DMS53 treated with DMSO at 0.1 percent for 48 hours (cell line): Measurements from ENCODE around the gene HSD3B7.
"Not testable (repeated sequence)": the region's sequence is repeated elsewhere in the genome, so short reads cannot be mapped to it uniquely, and the experiment has no call there.

Source experiments
- DNase-seq: peaks from one replicate; lab custom pipeline; 2025; ENCODE audit not compliant: unreplicated experiment; lab: John Stamatoyannopoulos, UW

The HSD3B7 gene

GRCh38 chr16:30998852-30999761 is 14.1 kb downstream of the HSD3B7 start:
- DNase-seq = no peak

- DNase-seq = no peak
Observed at GRCh38 chr16:31000671-31001382, 15.8 kb downstream of the HSD3B7 start.

- DNase-seq = no peak
Observed at GRCh38 chr16:31001507-31002249, 16.7 kb downstream of the HSD3B7 start.

GRCh38 chr16:31002250-31002700 is 17.3 kb downstream of the HSD3B7 start:
- no peak for DNase-seq

- DNase-seq = no peak
Observed at GRCh38 chr16:31002862-31003341, 17.9 kb downstream of the HSD3B7 start.

- no peak for DNase-seq
Observed at GRCh38 chr16:31003744-31004143, 18.7 kb downstream of the HSD3B7 start.

- DNase-seq = no peak
Observed at GRCh38 chr16:31004658-31005057, 19.7 kb downstream of the HSD3B7 start.

GRCh38 chr16:31005350-31006085 is 20.5 kb downstream of the HSD3B7 start:
- no peak for DNase-seq

GRCh38 chr16:31006086-31006385 is 21.0 kb downstream of the HSD3B7 start:
- no peak for DNase-seq

GRCh38 chr16:31006589-31006988 is 21.6 kb downstream of the HSD3B7 start:
- DNase-seq = no peak

- DNase-seq = no peak
Observed at GRCh38 chr16:31007684-31008083, 22.7 kb downstream of the HSD3B7 start.

GRCh38 chr16:31008149-31008548 is 23.1 kb downstream of the HSD3B7 start:
- DNase-seq = no peak

GRCh38 chr16:31008551-31008950 is 23.5 kb downstream of the HSD3B7 start:
- no peak for DNase-seq

GRCh38 chr16:31009120-31009519 is 24.1 kb downstream of the HSD3B7 start:
- no peak for DNase-seq

- DNase-seq = no peak
Observed at GRCh38 chr16:31009894-31010584, 25.0 kb downstream of the HSD3B7 start.

- DNase-seq = no peak
Observed at GRCh38 chr16:31010585-31011325, 25.7 kb downstream of the HSD3B7 start, which contains the start of gene STX1B. Gene STX1B, minus strand, starts transcription at chr16:31010638. Its CDS starts 242 bp downstream, at chr16:31010396.

- not testable (repeated sequence) for DNase-seq
Observed at GRCh38 chr16:31011815-31012214, 26.8 kb downstream of the HSD3B7 start.

GRCh38 chr16:31013292-31013691 is 28.3 kb downstream of the HSD3B7 start:
- not testable (repeated sequence) for DNase-seq

- DNase-seq = no peak
Observed at GRCh38 chr16:31016018-31016417, 31.0 kb downstream of the HSD3B7 start.
